Lower leg skin (tissue), 3 donors: Measurements from ENCODE around the gene CLASP1.

Experiments used
- POLR2A ChIP-seq, 2 donors: fragments of 450-650 bp; IDR thresholded peaks; one replicate each; pipeline ENCODE4 v1.6.1; 2016 to 2017; ENCODE audit warnings: antibody characterized with exemption in 2 of 2, mild to moderate bottlenecking in 1 of 2, moderate library complexity in 1 of 2
- TF ChIP-seq, protein P1 (sequence below), 3 donors: fragments of 450-650 bp; IDR thresholded peaks; one replicate each; pipeline ENCODE4 v1.5.1; 2016; ENCODE audit warnings: antibody characterized with exemption in 3 of 3, mild to moderate bottlenecking in 3 of 3, moderate library complexity in 2 of 3

DNA sequence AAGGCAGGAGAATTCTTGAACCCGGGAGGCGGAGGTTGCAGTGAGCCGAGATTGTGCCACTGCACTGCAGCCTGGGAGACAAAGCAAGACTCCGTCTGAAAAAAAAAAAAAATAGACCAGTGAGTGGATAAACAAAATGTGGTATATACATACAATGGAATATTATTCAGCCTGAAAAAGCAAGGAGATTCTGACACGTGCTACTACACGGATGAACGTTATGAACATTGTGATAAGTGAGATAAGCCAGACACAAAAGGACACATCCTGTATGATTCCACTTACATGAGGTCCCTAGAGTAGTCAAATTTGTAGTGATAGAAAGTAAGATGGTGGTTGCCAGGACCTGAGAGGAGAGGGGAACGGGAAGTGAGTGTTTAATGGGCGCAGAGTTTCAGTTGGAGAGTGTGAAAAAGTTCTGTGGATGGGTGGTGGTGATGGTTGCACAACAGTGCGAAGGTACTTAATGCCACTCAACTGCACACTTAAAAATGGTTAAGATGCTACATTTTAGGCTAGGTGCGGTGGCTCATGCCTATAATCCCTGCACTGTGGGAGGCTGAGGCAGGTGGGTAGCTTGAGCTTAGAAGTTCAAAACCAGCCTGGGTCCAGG lies 49.2 kb upstream of the CLASP1 start:
- no peak for TF ChIP-seq POLR2A (IDR thresholded peaks at IDR 0.05)
- TF ChIP-seq, protein P1, sequence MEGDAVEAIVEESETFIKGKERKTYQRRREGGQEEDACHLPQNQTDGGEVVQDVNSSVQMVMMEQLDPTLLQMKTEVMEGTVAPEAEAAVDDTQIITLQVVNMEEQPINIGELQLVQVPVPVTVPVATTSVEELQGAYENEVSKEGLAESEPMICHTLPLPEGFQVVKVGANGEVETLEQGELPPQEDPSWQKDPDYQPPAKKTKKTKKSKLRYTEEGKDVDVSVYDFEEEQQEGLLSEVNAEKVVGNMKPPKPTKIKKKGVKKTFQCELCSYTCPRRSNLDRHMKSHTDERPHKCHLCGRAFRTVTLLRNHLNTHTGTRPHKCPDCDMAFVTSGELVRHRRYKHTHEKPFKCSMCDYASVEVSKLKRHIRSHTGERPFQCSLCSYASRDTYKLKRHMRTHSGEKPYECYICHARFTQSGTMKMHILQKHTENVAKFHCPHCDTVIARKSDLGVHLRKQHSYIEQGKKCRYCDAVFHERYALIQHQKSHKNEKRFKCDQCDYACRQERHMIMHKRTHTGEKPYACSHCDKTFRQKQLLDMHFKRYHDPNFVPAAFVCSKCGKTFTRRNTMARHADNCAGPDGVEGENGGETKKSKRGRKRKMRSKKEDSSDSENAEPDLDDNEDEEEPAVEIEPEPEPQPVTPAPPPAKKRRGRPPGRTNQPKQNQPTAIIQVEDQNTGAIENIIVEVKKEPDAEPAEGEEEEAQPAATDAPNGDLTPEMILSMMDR (IDR thresholded peaks at IDR 0.05), result no peak
